HG03575 (cell line): ENCODE results near the gene DLX2.
"Not testable (repeated sequence)": the region's sequence is repeated elsewhere in the genome, so short reads cannot be mapped to it uniquely, and the experiment has no call there.

Source experiments
- ATAC-seq: cut with Tn5 transposase; IDR thresholded peaks from one replicate; pipeline ENCODE4 v1.9.1; 2021; ENCODE audit not compliant: unreplicated experiment, insufficient number of reproducible peaks, low FRiP score; ENCODE audit errors: extremely low read depth

Gene DLX2

DNA sequence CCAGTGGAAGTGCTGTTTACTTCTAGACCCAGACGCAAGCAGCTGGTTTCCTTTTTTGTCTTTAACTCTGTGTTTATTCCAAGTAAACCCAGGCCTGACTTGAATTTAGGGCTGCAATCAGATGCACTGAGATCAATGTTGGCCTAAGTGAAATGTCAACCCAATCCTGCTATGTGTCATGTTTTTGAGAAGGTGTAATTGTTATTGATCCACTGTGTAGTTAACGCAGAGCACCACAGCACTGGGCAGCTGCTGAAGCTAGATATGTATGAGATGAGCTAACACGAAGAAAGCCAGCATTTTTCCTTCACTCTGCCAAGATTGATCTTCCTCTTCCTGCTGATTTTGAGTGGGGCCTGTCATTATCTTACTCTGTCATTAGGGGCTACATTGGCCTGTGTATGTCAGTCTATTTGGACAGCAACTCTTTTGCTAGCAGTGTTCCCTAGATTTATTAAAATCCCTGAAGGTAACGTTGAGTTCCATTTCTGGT lies 36.3 kb downstream of the DLX2 start:
- ATAC-seq: no peak

DNA sequence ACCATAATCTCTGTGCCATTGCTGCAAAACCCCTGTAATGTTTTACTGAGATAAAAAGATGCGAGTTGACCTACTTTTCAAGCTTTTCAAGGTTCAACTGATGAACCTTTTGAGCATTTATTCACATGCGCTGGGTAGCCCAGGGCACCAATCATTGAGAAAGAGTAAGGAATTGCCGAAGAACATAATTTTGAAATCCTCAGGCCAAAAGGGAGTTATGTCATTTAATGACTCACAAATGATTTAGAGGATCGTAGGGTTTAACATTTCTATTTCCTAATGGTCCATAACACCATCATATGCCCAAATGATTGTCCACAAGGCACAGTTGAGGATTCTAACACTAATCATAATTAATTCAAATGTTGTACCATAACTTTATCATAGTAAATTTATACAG lies 37.6 kb downstream of the DLX2 start:
- no peak for ATAC-seq

GRCh38 chr2:172063446-172063845 lies 39.3 kb downstream of the DLX2 start:
- no peak for ATAC-seq

DNA sequence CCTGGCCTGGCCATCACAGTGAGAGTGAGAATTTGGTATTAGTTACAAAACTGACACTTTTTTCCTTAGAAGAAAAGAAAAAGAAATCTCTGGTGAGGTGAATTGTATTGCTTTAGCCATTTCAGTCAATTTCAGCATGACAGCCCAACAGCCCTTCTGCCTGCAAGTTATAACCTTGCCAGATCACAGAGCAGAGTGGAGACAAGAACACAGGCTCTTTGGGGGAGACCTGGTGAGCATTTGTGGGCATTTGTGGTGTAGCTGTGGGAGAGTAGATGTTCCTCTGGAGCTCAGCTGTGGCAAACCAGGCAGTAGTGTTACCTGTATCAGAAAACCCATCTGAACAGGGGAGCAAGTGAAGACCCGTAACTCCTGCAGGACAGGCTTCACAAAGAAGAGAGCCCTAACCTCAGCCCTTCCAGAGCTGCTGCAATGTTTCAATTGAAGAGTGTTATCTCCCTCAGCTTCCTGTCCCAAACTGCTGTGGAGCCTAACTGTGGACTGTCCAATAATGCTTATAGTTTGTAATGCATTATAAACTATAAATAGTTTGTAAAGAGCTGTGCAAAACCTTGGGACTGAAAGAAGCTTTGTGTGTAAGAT lies 40.2 kb downstream of the DLX2 start:
- ATAC-seq: no peak

DNA sequence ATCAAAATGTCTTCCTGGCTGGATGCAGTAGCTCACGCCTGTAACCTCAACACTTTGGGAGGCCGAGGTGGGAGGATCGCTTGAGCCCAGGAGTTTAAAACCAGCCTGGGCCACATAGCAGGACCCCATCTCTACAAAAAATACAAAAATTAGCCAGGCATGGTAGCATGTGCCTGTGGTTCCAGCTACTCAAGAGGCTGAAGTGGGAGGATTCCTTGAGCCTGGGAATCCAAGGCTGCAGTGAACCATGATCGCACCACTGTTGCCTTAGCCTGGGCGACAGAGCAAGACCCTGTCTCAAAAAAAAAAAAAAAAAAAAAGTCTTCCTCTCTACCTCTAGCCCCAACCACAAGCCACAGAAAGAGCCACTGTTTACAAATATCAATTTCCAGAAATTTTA lies 42.6 kb downstream of the DLX2 start:
- not testable (repeated sequence) for ATAC-seq

GRCh38 chr2:172058660-172059059 lies 44.0 kb downstream of the DLX2 start:
- no peak for ATAC-seq

DNA sequence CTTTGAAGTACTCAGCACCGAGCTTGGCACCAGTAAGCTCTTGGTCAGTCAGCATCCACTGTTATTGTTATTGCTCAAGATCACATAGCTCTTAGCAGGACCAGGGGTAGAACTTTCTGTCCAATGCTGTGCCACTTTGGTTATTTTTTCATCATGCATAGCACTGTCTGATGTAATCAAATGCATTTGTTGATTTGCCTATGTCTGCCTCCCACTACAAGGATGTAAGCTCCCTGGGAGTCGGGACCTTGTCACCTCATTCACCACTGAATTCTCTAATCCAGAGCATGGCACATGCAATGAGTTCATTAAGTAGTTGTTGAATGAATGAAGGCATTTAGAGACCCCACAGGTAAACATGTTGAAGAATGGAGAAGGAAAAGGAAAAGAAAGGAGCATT lies 46.4 kb downstream of the DLX2 start:
- no peak for ATAC-seq

- ATAC-seq: no peak
Observed at GRCh38 chr2:172053486-172053885, 49.2 kb downstream of the DLX2 start.

DNA sequence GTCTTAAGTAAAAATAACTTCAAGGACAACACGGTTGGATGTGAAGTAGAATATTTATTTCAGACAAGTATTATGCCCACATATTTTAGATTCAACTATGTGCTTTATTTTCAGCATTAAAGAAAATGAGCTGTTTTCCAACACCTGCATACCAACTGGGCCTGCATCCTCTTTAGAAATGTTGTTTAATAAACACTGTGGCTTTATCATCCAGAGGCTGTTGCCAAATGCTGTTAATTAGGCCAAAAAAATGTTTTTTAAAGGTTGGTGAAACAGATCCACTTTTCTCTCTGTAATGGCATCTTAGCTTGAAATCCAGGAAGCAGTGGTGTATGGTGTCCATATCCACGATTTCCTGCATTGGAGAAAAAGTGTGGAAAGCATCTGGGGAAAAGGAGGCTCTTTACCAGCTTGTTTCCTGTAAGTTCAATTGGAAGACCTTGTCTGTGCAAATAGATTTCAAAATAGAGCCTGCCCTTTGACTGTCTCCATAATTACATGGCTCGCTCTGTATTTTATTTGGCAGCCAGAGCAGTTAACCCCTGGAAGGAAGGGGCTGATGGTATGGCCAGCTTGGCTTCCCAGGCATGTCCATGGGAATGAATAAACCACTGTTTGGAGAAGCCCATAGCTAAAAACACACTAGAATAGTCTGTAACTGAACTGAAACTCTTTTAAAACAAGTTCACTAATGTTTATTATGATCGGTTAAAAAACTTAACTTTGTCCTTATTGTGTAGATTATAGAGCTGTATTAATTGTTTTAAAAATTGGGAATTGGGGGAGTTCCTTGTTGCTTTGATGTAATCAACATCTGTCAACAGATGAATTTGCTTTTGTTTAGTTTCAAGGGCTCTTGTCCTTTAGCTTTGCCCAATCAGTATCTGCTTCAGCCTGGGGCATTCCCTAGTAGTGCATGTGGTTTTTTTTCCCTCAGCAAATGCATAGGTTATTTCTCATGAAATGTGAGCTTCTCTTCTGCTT lies 50.4 kb downstream of the DLX2 start:
- ATAC-seq: no peak

DNA sequence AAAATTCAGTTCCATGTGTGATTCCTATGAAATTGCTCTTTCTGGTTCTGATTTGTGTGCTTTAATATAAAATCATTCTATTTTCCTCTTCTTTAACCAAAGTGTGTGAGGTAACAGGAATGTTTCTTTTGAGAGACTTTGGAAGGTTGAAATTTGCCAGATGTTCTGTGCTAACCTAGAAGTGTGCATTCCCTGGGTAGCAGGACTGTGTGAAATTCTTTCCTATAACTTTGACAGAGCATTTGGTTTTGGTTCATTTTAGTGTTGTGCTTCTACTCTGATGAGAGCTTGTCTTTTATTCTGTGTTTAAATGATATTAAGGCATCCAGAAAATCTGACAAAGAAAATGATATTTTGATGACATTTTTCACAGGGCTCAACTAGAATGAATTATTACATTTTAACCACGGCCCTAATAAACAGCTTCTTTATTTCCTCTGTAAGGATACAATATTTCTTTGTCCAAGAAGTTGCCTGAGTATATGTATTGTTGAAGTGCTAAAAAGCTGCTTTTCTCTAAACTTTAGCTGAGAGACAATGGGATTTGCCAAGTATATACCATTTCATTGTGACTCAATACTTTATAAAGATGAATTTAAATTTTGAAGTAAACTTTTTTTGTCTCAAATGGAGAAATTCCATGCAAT lies 52.1 kb downstream of the DLX2 start:
- no peak for ATAC-seq

DNA sequence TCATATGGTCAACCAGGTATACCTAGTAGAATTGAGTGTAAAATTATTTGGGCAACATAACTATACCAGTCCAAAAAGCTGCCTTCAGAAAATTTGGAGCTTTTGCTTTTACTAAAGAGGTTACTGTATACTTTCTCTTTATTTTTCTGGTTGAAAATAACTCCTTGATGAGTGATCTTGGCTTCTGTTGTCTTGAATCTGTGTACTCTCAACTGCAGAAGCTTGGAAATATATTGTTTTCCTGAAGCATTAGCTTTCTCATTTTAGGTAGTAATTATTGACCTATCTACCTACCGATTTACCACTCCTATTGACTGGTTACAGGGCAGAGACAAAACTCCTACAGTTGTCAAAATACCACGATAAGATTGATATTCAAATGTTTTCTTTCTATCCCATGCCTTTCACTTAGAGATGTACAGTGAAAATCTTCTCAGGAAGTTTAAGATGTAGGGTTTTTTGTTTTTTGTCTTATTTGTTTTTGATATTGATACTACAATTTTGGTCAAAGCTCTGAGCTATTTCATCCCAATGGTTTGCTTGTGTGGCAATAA lies 53.1 kb downstream of the DLX2 start:
- ATAC-seq: no peak
